Activated CD8-positive, alpha-beta memory T cell treated with anti-CD3 and anti-CD28 coated beads for 48 hours (primary cell): ENCODE results near the gene PDZD2.
"Not testable (repeated sequence)": the region's sequence is repeated elsewhere in the genome, so short reads cannot be mapped to it uniquely, and the experiment has no call there.

Source experiments
- DNase-seq, 3 experiments: peaks; one replicate each; pipeline ENCODE4 v3.0.0-alpha.2; 2020; ENCODE audit warnings: low read depth in 2 of 3, low spot score in 2 of 3

The PDZD2 gene

GRCh38 chr5:31638748-31639418, at the start of gene PDZD2:
Gene PDZD2, plus strand, starts transcription at chr5:31639131.
- DNase-seq, result peak; percentile 38 to 60 (median 55)

- DNase-seq, result no peak
These were observed 45.3 kb upstream of the PDZD2 start for GRCh38 chr5:31593665-31594064.

- no peak for DNase-seq
These were observed 42.6 kb upstream of the PDZD2 start for GRCh38 chr5:31596354-31596753.

GRCh38 chr5:31598640-31599611, 40.0 kb upstream of the PDZD2 start:
- DNase-seq, result no peak

- DNase-seq, result not testable (repeated sequence)
These were observed 36.6 kb upstream of the PDZD2 start for GRCh38 chr5:31602305-31602704.

GRCh38 chr5:31604240-31604639, 34.7 kb upstream of the PDZD2 start:
- no peak for DNase-seq

- no peak for DNase-seq
These were observed 34.3 kb upstream of the PDZD2 start for GRCh38 chr5:31604644-31605043.

- no peak for DNase-seq
These were observed 33.0 kb upstream of the PDZD2 start for GRCh38 chr5:31605920-31606319.

- DNase-seq, result no peak
These were observed 31.4 kb upstream of the PDZD2 start for GRCh38 chr5:31607546-31607945.

GRCh38 chr5:31611002-31611401, 27.9 kb upstream of the PDZD2 start:
- DNase-seq, result no peak

- no peak for DNase-seq
These were observed 25.3 kb upstream of the PDZD2 start for GRCh38 chr5:31613651-31614050.

- no peak for DNase-seq
These were observed 24.5 kb upstream of the PDZD2 start for GRCh38 chr5:31614151-31615020.

GRCh38 chr5:31617867-31618266, 21.1 kb upstream of the PDZD2 start:
- no peak for DNase-seq

- DNase-seq, result no peak
These were observed 18.9 kb upstream of the PDZD2 start for GRCh38 chr5:31620026-31620425.

GRCh38 chr5:31623249-31623648, 15.7 kb upstream of the PDZD2 start:
- DNase-seq, result no peak

- DNase-seq, result no peak
These were observed 13.5 kb upstream of the PDZD2 start for GRCh38 chr5:31625394-31625793.

- DNase-seq, result no peak
These were observed 12.8 kb upstream of the PDZD2 start for GRCh38 chr5:31626156-31626555.

- DNase-seq, result no peak
These were observed 12.2 kb upstream of the PDZD2 start for GRCh38 chr5:31626604-31627234.

GRCh38 chr5:31630931-31631330, 8.0 kb upstream of the PDZD2 start:
- no peak for DNase-seq

- no peak for DNase-seq
These were observed 6.5 kb upstream of the PDZD2 start for GRCh38 chr5:31632460-31632859.

GRCh38 chr5:31635446-31635845, 3.5 kb upstream of the PDZD2 start:
- no peak for DNase-seq
